DOHH2 (cell line): ENCODE data around the gene POLDIP2.

ENCODE experiments used
- CTCF ChIP-seq: fragments of 200-600 bp; sonication (generic); IDR thresholded peaks from one replicate; pipeline ENCODE4 v1.5.1; 2014; ENCODE audit warnings: antibody characterized with exemption, mild to moderate bottlenecking, low read depth, low read length; ENCODE audit not compliant: poor library complexity, severe bottlenecking
- EZH2phosphoT487 ChIP-seq: fragments of 200-600 bp; sonication (generic); IDR thresholded peaks from 2 replicates; pipeline ENCODE4 v1.6.1; 2017; ENCODE audit warnings: borderline replicate concordance, mild to moderate bottlenecking, antibody characterized with exemption, low read length, moderate library complexity, mixed read lengths

GRCh38 chr17:28324267-28324745 is 33.0 kb downstream of the POLDIP2 start:
- TF ChIP-seq CTCF (no peak), EZH2phosphoT487 (no peak)
